OCI-LY7 (cell line): ENCODE data around the gene NT5C2. TPM values are rescaled to one million over a fixed set of nuclear protein-coding genes. Genes with fewer than 3 reads are reported as not detected.

Experiments
- BruUV-seq: library from RNA; stranded (reverse); fragments of 400-500 nt; replicated peaks from 2 replicates; lab custom pipeline; 2021; lab: Mats Ljungman, UMichigan
- CTCF ChIA-PET: fragments of 300-600 bp; sonication (Branson Sonifier 250); formaldehyde crosslinking; loops from one replicate; lab custom pipeline; 2022; ENCODE audit warnings: antibody characterized with exemption; ENCODE audit not compliant: unreplicated experiment; lab: Charles Lee
- POLR2A ChIA-PET: fragments of 300-600 bp; sonication (Branson Sonifier 250); formaldehyde crosslinking; loops from one replicate; lab custom pipeline; 2022; ENCODE audit warnings: antibody characterized with exemption; lab: Charles Lee
- DNase-seq: peaks from one replicate; pipeline ENCODE4 v3.0.0-alpha.2; 2015; ENCODE audit warnings: low spot score
- H2AFZ ChIP-seq: fragments of 200-600 bp; sonication (generic), shearing (Covaris generic); 2 replicates; pipeline ENCODE4 v1.6.1; 2014; ENCODE audit warnings: mild to moderate bottlenecking, antibody characterized with exemption, low read length, moderate library complexity
- H3K27ac ChIP-seq: fragments of 200-600 bp; sonication (generic); 2 replicates; pipeline ENCODE4 v1.5.1; 2014; ENCODE audit warnings: mixed run types, low read depth, mild to moderate bottlenecking, moderate library complexity, low read length, inconsistent platforms; ENCODE audit not compliant: poor library complexity, severe bottlenecking
- H3K36me3 ChIP-seq: fragments of 200-600 bp; sonication (generic); 2 replicates; pipeline ENCODE4 v1.6.1; 2014; ENCODE audit warnings: mild to moderate bottlenecking, antibody characterized with exemption, low read length, moderate library complexity, mixed read lengths; ENCODE audit not compliant: insufficient read depth
- H3K4me1 ChIP-seq: fragments of 200-600 bp; sonication (generic); 2 replicates; pipeline ENCODE4 v1.5.1; 2014; ENCODE audit warnings: mild to moderate bottlenecking, low read length; ENCODE audit not compliant: insufficient read depth, poor library complexity, severe bottlenecking
- H3K4me2 ChIP-seq: fragments of 200-600 bp; sonication (generic); 2 replicates; pipeline ENCODE4 v1.6.1; 2014; ENCODE audit warnings: mild to moderate bottlenecking, low read length
- H3K4me3 ChIP-seq: fragments of 200-600 bp; sonication (generic); 2 replicates; pipeline ENCODE4 v1.5.1; 2014; ENCODE audit warnings: mild to moderate bottlenecking, low read depth, low read length; ENCODE audit not compliant: poor library complexity, severe bottlenecking
- H3K79me2 ChIP-seq: fragments of 200-600 bp; sonication (generic); 2 replicates; pipeline ENCODE4 v1.6.1; 2016; ENCODE audit warnings: low read depth, mild to moderate bottlenecking, low read length, moderate library complexity, mixed read lengths; ENCODE audit not compliant: insufficient read depth
- H3K9me2 ChIP-seq: fragments of 200-600 bp; sonication (generic); 2 replicates; pipeline ENCODE4 v1.6.1; 2016; ENCODE audit warnings: mild to moderate bottlenecking, low read length, mixed read lengths; ENCODE audit not compliant: insufficient read depth
- H3K9me3 ChIP-seq: fragments of 200-600 bp; sonication (generic); 2 replicates; pipeline ENCODE4 v1.6.1; 2014; ENCODE audit warnings: mild to moderate bottlenecking, mixed run types, low read length, mixed read lengths
- H4K20me1 ChIP-seq: fragments of 200-600 bp; sonication (generic); 2 replicates; pipeline ENCODE4 v1.6.1; 2014; ENCODE audit warnings: mild to moderate bottlenecking, antibody characterized with exemption, low read length, moderate library complexity, mixed read lengths; ENCODE audit not compliant: insufficient read depth
- EZH2phosphoT487 ChIP-seq: fragments of 200-600 bp; sonication (generic); IDR thresholded peaks from 2 replicates; pipeline ENCODE4 v1.6.1; 2018; ENCODE audit warnings: low read depth, borderline replicate concordance, mild to moderate bottlenecking, mixed run types, antibody characterized with exemption, low read length, moderate library complexity, mixed read lengths
- intact Hi-C: fragments of 100-400 bp; cut with micrococcal nuclease; formaldehyde crosslinking; loops from one replicate; pipeline ENCODE4 v1.10.0; 2022; ENCODE audit not compliant: unreplicated experiment
- total RNA-seq, 2 experiments: library from RNA; depleted of rRNA in 1 of 2; stranded (reverse); fragments of >200 nt in 1 of 2; shearing (Covaris generic) in 1 of 2; gene quantifications; 2 replicates each; pipeline ENCODE4 v1.2.3, GENCODE V29; 2014 to 2022
- TF ChIP-seq, protein P1 (sequence below): fragments of 200-600 bp; sonication (generic); conservative IDR thresholded peaks from 2 replicates; pipeline ENCODE4 v1.5.1; 2014; ENCODE audit warnings: mild to moderate bottlenecking, antibody characterized with exemption, low read length, moderate library complexity, mixed read lengths

NT5C2 gene
- total RNA-seq, 2 experiments from 2014 or later = 72.0 to 87.3 TPM

DNA sequence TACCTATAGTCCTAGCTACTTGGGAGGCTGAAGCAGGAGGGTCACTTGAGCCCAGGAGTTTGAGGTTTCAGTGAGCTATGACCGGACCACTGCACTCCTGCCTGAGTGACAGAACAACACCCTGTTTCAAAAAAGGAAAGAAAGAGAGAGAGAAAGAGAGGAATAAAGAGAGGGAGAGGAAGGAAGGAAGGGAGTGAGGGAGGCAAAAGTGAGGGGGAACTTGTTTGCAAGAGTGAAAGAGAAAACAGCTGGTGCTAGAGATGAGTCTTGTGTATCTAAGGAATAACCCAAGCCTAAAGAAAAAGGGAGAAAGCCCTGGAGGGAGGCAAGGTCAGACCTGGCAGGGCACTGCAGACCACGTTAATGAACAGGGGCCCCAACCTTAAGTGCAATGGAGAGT is 4.8 kb upstream of the NT5C2 start:
- Histone ChIP-seq H3K9me3 (no peaks in the 10 kb centered on the region), H4K20me1 (no peaks in the 10 kb centered on the region), H3K9me2 (no peaks in the 10 kb centered on the region), H3K4me3 (no peak overlapping the region), H3K4me2 (no peak overlapping the region), H3K36me3 (no peaks in the 10 kb centered on the region), H3K79me2 (no peaks in the 10 kb centered on the region), H2AFZ (no peak overlapping the region), H3K27ac (no peak overlapping the region), H3K4me1 (peaks cover 8% of the 10 kb centered on the region)
- TF ChIP-seq, protein P1, sequence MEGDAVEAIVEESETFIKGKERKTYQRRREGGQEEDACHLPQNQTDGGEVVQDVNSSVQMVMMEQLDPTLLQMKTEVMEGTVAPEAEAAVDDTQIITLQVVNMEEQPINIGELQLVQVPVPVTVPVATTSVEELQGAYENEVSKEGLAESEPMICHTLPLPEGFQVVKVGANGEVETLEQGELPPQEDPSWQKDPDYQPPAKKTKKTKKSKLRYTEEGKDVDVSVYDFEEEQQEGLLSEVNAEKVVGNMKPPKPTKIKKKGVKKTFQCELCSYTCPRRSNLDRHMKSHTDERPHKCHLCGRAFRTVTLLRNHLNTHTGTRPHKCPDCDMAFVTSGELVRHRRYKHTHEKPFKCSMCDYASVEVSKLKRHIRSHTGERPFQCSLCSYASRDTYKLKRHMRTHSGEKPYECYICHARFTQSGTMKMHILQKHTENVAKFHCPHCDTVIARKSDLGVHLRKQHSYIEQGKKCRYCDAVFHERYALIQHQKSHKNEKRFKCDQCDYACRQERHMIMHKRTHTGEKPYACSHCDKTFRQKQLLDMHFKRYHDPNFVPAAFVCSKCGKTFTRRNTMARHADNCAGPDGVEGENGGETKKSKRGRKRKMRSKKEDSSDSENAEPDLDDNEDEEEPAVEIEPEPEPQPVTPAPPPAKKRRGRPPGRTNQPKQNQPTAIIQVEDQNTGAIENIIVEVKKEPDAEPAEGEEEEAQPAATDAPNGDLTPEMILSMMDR = no peak
- TF ChIP-seq EZH2phosphoT487 = no peak
- BruUV-seq = no TSS peak
- no peak for DNase-seq
- ChIA-PET POLR2A (interaction anchor here (0.7 kb wide), 1 partner anchor 73 kb away, joined by 4 read pairs; no protein-coding TSS in a partner anchor), CTCF (interaction anchor here (0.6 kb wide), 1 partner anchor 694 kb away, joined by 3 read pairs; the partner anchor contains the start of gene SUFU)
- intact Hi-C loops = no loop called here

DNA sequence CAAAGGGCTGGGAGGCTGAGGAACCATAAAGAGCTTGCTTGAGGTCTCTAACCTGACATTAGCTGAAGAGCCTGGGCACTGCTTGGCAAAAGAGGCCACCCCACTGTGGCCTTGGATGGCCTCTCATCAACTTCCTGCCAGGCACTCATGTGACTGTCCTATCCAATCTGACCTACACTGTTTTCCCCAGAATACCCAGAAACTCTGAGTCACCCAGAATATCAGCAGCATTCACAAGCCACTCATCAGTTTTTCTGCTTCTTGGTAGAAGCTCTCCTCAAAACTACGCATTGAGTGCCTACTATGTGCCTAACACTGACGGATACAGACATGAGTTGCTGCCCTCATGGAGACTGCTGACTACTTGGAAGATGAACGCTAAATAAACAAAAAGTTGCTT is 4.1 kb upstream of the NT5C2 start:
- Histone ChIP-seq H3K4me3 (no peak overlapping the region), H3K9me3 (no peaks in the 10 kb centered on the region), H2AFZ (no peak overlapping the region), H3K79me2 (peaks cover 6% of the 10 kb centered on the region), H3K9me2 (no peaks in the 10 kb centered on the region), H3K27ac (no peak overlapping the region), H3K4me2 (no peak overlapping the region), H4K20me1 (peaks cover under 1% of the 10 kb centered on the region; the same call in 1 of the 2 replicates), H3K4me1 (peaks cover 8% of the 10 kb centered on the region), H3K36me3 (no peaks in the 10 kb centered on the region)
- ChIA-PET POLR2A (interaction anchor here (0.5 to 0.7 kb wide), 2 partner anchors 16 to 74 kb away, joined by 4 read pairs; no protein-coding TSS in a partner anchor), CTCF (no interaction called here)
- intact Hi-C loops = no loop called here
- BruUV-seq = no TSS peak
- DNase-seq = no peak
- TF ChIP-seq, protein P1 = no peak
- TF ChIP-seq EZH2phosphoT487 = no peak

DNA sequence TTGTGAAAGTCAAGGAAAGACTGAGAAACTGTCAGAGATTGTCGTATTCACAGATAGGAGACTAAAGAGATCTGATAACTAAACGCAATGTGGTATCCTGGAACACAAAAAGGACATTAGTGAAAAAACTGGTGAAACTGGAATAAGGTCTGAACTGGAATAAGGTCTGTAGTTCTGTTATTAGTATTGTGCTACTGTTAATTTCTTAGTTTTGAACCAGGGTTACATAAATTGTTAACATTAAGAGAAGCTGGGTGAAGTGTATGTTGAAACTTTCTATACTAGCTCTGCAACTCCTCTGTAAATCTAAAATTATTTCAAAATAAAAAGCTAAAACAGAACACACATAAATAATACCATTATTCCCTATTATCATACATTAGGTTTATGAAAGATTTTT is 3.4 kb upstream of the NT5C2 start:
- no peaks in the 10 kb centered on the region for H3K9me2 ChIP-seq
- no peak for DNase-seq
- ChIA-PET POLR2A (interaction anchor here (0.6 to 0.7 kb wide), 2 partner anchors 53 to 342 kb away, joined by 3 to 9 read pairs; no protein-coding TSS in a partner anchor), CTCF (no interaction called here)
- no TSS peak for BruUV-seq
- H3K27ac ChIP-seq = no peak overlapping the region
- TF ChIP-seq, protein P1 = no peak
- no peak for TF ChIP-seq EZH2phosphoT487
- peaks cover 12% of the 10 kb centered on the region for H3K79me2 ChIP-seq
- H3K9me3 ChIP-seq = no peaks in the 10 kb centered on the region
- no peak overlapping the region for H2AFZ ChIP-seq
- H3K4me1 ChIP-seq = peaks cover 9% of the 10 kb centered on the region
- intact Hi-C loops = no loop called here
- no peak overlapping the region for H3K4me2 ChIP-seq
- H3K4me3 ChIP-seq = no peak overlapping the region
- H3K36me3 ChIP-seq = no peaks in the 10 kb centered on the region
- H4K20me1 ChIP-seq = peaks cover 7% of the 10 kb centered on the region; the same call in 1 of the 2 replicates
